ENCODE results near the gene UST. TPM values are rescaled to one million over a fixed set of nuclear protein-coding genes. Genes with fewer than 3 reads are reported as not detected.
A peak's percentile ranks its signal among the peaks of the same experiment; 100 is the strongest.

Gene UST
- total and polyA plus RNA-seq, 7 experiments from 2014 or later = 0.35 to 2.6 (median 0.46) TPM; not detected in 2

DNA sequence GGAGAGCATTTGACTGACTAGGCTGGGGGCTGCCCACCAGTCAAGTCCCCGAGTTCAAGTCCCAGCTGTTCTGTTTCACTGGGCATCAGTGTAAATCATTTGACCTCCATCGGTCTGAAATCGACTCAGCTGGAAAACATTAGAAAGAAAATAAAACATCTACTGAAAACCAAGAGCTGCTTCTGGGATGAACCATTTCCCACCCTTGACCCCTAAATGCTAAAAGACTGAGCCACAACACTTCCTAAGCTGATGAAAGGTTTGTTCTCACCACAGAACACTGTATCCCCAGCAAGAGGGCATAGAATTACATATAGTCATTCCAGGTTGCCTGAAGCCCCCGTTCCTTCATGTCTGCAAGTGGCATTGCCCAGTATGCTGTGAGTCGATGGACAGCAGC is 333.7 kb downstream of the UST start:
- Mint-ChIP-seq H3K4me3 (no peak overlapping the region), H3K36me3 (peaks cover 0 to 30% (median 0%) of the 10 kb centered on the region in 5 donors), H3K27ac (peak overlapping the region in 1 of 9 donors; percentile 18), H3K27me3 (no peaks in the 10 kb centered on the region), H3K4me1 (peaks cover 10 to 86% (median 40%) of the 10 kb centered on the region in 7 donors), H3K9me3 (peaks cover 0 to 2% (median 0%) of the 10 kb centered on the region in 11 donors)
- H3K4me3 ChIP-seq (ENCODE audit: low read length) = no peak overlapping the region
- no peak overlapping the region for H3K27ac ChIP-seq (ENCODE audit: low read depth, low read length)
- CTCF ChIA-PET = interaction anchor here (0.6 to 2.3 kb wide), 9 partner anchors 18 to 436 kb away, joined by 3 to 22 read pairs (median 4); no protein-coding TSS in a partner anchor
- no peak for DNase-seq
- no peaks in the 10 kb centered on the region for H3K36me3 ChIP-seq (ENCODE audit: control insufficient read depth in 2 of 3, insufficient read depth in 3 of 3, low read length in 3 of 3)
- peaks cover 16 to 25% of the 10 kb centered on the region in 2 donors for H3K4me1 ChIP-seq (ENCODE audit: control insufficient read depth in 2 of 2, insufficient read depth in 2 of 2, low read length in 2 of 2)
- ATAC-seq = no peak
- intact Hi-C loops (cut with micrococcal nuclease) = loop anchor here in 1 of 2 donors (5.0 kb wide), 1 partner anchor 287 kb away; no protein-coding TSS in a partner anchor
- no peaks in the 10 kb centered on the region for H3K27me3 ChIP-seq (ENCODE audit: control insufficient read depth in 2 of 2, insufficient read depth in 2 of 2, low read length in 2 of 2)
- POLR2A ChIA-PET = interaction anchor here (0.6 to 0.7 kb wide), 2 partner anchors 56 to 438 kb away, joined by 4 to 5 read pairs; no protein-coding TSS in a partner anchor
- no peaks in the 10 kb centered on the region for H3K9me3 ChIP-seq (ENCODE audit: control insufficient read depth in 2 of 3, low read length in 3 of 3)

DNA sequence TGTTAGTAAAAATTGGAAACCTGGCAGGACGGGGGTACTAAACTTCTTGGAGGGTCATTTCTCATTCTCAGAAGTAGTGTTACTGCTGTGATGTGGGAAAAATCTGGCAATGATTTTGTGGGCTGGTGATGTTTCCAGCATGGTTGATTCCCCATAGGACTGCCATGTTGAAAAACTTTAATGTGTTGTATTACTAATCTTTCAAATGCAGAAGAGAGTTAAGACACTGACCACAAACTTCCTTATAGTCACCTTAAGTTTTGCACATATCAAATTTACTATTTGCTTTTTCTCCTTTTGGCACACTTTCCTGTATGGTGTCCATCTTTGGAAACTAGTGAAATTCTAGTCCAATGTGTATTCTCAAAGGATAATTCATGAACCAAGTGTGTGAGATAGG is 334.5 kb downstream of the UST start:
- H3K27me3 ChIP-seq (ENCODE audit: control insufficient read depth in 2 of 2, insufficient read depth in 2 of 2, low read length in 2 of 2) = no peaks in the 10 kb centered on the region
- H3K36me3 ChIP-seq (ENCODE audit: control insufficient read depth in 2 of 3, insufficient read depth in 3 of 3, low read length in 3 of 3) = no peaks in the 10 kb centered on the region
- CTCF ChIA-PET = interaction anchor here (0.6 to 2.3 kb wide), 5 partner anchors 48 to 435 kb away, joined by 3 to 22 read pairs (median 4); no protein-coding TSS in a partner anchor
- no peaks in the 10 kb centered on the region for H3K9me3 ChIP-seq (ENCODE audit: control insufficient read depth in 2 of 3, low read length in 3 of 3)
- H3K4me3 Mint-ChIP-seq = no peak overlapping the region
- no peaks in the 10 kb centered on the region for H3K27me3 Mint-ChIP-seq
- peaks cover 10 to 86% (median 39%) of the 10 kb centered on the region in 7 donors for H3K4me1 Mint-ChIP-seq
- H3K4me1 ChIP-seq (ENCODE audit: control insufficient read depth in 2 of 2, insufficient read depth in 2 of 2, low read length in 2 of 2) = peaks cover 16 to 25% of the 10 kb centered on the region in 2 donors
- no peak overlapping the region for H3K4me3 ChIP-seq (ENCODE audit: low read length)
- intact Hi-C loops (cut with micrococcal nuclease) = loop anchor here in 1 of 2 donors (5.0 kb wide), 1 partner anchor 286 kb away; no protein-coding TSS in a partner anchor
- POLR2A ChIA-PET = interaction anchor here (0.7 kb wide), 1 partner anchor 437 kb away, joined by 4 read pairs; no protein-coding TSS in a partner anchor
- no peak for ATAC-seq
- peaks cover 0 to 29% (median 0%) of the 10 kb centered on the region in 5 donors for H3K36me3 Mint-ChIP-seq
- peaks cover 0 to 2% (median 0%) of the 10 kb centered on the region in 11 donors for H3K9me3 Mint-ChIP-seq
- no peak for DNase-seq
- H3K27ac Mint-ChIP-seq = peak overlapping the region in 1 of 9 donors; percentile 62
- H3K27ac ChIP-seq (ENCODE audit: low read depth, low read length) = no peak overlapping the region

DNA sequence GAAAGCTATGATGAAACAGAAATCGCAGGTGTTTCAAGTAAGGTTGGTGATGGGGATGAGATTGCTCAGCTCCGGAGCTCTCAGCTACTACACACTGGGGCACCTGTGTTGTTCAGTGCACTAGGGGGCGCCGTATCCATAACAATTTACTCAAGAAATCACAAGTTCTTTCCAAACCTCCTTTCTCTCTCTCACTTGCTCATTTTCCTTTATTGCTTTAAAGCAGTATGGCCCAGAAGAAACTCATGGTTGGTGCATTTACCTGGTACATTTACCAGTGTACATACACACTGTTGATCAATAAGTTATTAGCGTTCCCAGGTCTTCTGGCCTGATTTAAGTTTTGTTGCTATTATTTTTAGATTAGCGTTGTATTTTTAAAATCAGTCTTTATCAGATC is 335.5 kb downstream of the UST start:
- no peaks in the 10 kb centered on the region for H3K27me3 ChIP-seq (ENCODE audit: control insufficient read depth in 2 of 2, insufficient read depth in 2 of 2, low read length in 2 of 2)
- intact Hi-C loops (cut with micrococcal nuclease) = loop anchor here (1.0 to 5.0 kb wide), 13 partner anchors 46 to 435 kb away; partner anchors contain the start of gene TAB2 (in 1 of the 2)
- H3K4me1 ChIP-seq (ENCODE audit: control insufficient read depth in 2 of 2, insufficient read depth in 2 of 2, low read length in 2 of 2) = peaks cover 16 to 25% of the 10 kb centered on the region in 2 donors
- H3K9me3 Mint-ChIP-seq = peaks cover 0 to 2% (median 0%) of the 10 kb centered on the region in 11 donors
- peak overlapping the region in 2 of 10 donors; percentile 18 to 72 for H3K4me3 Mint-ChIP-seq
- no peaks in the 10 kb centered on the region for H3K9me3 ChIP-seq (ENCODE audit: control insufficient read depth in 2 of 3, low read length in 3 of 3)
- DNase-seq (peak; percentile 59 to 84 (median 76)), ATAC-seq (peak; percentile 97)
- no peak overlapping the region for H3K27ac ChIP-seq (ENCODE audit: low read depth, low read length)
- H3K36me3 ChIP-seq (ENCODE audit: control insufficient read depth in 2 of 3, insufficient read depth in 3 of 3, low read length in 3 of 3) = no peaks in the 10 kb centered on the region
- POLR2A ChIA-PET = interaction anchor here (0.6 to 1.9 kb wide), 5 partner anchors 32 to 351 kb away, joined by 3 to 8 read pairs (median 3); no protein-coding TSS in a partner anchor
- H3K27me3 Mint-ChIP-seq = no peaks in the 10 kb centered on the region
- CTCF ChIA-PET = interaction anchor here (0.5 to 2.0 kb wide), 19 partner anchors 9 to 435 kb away, joined by 3 to 55 read pairs (median 3); no protein-coding TSS in a partner anchor
- H3K4me1 Mint-ChIP-seq = peaks cover 10 to 88% (median 39%) of the 10 kb centered on the region in 7 donors
- H3K27ac Mint-ChIP-seq = peak overlapping the region in 5 of 9 donors; percentile 4 to 90 (median 52)
- no peak overlapping the region for H3K4me3 ChIP-seq (ENCODE audit: low read length)
- H3K36me3 Mint-ChIP-seq = peaks cover 0 to 34% (median 0%) of the 10 kb centered on the region in 5 donors

DNA sequence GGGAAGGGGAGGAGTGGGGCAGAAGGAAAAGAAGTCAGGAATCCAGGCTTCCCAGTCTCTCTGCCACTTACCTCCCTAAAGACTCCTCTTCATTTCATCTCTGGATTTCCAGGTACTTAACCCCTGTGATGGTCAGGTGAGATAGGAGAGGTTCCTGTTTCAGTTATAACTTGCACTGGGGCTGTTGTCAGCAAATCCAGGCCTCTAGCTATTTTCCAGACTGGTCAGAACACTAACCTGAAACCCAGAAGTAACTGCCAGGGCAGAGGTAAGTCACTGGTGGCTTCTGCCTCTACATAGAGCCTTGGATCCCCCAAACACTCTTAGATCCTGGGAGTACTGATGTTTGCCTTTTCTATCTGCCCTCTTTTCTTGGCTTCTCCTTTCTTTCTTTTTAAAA is 337.2 kb downstream of the UST start:
- H3K9me3 Mint-ChIP-seq = peaks cover 0 to under 1% (median 0%) of the 10 kb centered on the region in 11 donors
- H3K27me3 ChIP-seq (ENCODE audit: control insufficient read depth in 2 of 2, insufficient read depth in 2 of 2, low read length in 2 of 2) = no peaks in the 10 kb centered on the region
- no peaks in the 10 kb centered on the region for H3K36me3 ChIP-seq (ENCODE audit: control insufficient read depth in 2 of 3, insufficient read depth in 3 of 3, low read length in 3 of 3)
- no peaks in the 10 kb centered on the region for H3K9me3 ChIP-seq (ENCODE audit: control insufficient read depth in 2 of 3, low read length in 3 of 3)
- H3K4me1 ChIP-seq (ENCODE audit: control insufficient read depth in 2 of 2, insufficient read depth in 2 of 2, low read length in 2 of 2) = peaks cover 16 to 25% of the 10 kb centered on the region in 2 donors
- peak overlapping the region in 2 of 10 donors; percentile 15 to 87 for H3K4me3 Mint-ChIP-seq
- no peak for ATAC-seq
- H3K27ac Mint-ChIP-seq = peak overlapping the region in 6 of 9 donors; percentile 17 to 90 (median 48)
- H3K27me3 Mint-ChIP-seq = no peaks in the 10 kb centered on the region
- no peak overlapping the region for H3K27ac ChIP-seq (ENCODE audit: low read depth, low read length)
- DNase-seq = no peak
- peaks cover 0 to 34% (median 0%) of the 10 kb centered on the region in 5 donors for H3K36me3 Mint-ChIP-seq
- intact Hi-C loops (cut with micrococcal nuclease) = loop anchor here in 1 of 2 donors (5.0 kb wide), 1 partner anchor 283 kb away; no protein-coding TSS in a partner anchor
- POLR2A ChIA-PET = interaction anchor here (1.2 to 1.5 kb wide), 2 partner anchors 56 to 197 kb away, joined by 3 read pairs; no protein-coding TSS in a partner anchor
- peaks cover 10 to 86% (median 38%) of the 10 kb centered on the region in 7 donors for H3K4me1 Mint-ChIP-seq
- CTCF ChIA-PET = interaction anchor here (1.4 to 2.8 kb wide), 3 partner anchors 46 to 348 kb away, joined by 3 to 14 read pairs (median 5); no protein-coding TSS in a partner anchor
- H3K4me3 ChIP-seq (ENCODE audit: low read length) = no peak overlapping the region

DNA sequence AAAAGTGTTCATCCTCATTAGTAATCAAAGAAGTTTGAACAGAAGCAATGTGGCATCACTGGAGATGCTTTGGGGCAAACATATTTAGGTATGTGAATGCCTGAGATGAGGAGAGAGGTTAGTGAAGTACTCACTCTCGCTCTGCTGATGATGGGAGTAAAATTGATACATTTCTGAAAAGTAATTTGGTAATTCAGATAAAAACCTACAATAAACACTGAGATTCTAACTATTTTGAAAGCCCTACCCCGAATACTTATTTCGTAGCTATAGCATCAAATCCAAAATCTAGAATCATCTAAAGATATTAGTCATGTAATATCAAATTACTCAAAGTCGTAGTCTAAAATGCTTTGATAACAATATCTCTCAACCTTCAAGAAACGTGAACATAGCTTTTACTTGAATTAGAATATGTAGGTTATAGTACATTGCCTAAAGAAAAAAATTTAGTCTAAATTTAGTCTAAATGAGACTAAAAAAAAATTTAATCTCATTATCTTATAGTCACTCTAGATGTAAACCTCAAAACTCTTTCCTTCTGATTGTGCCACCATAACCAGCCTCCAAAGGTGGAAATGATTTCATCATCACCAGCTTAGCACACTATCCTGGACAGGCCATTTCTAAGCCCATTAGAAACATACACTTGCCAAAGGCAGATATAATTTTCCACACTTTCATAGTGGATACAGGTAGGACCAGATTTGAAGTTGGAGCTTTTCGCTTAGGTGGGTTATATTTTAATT is 338.2 kb downstream of the UST start:
- no peak for DNase-seq
- H3K27me3 Mint-ChIP-seq = no peaks in the 10 kb centered on the region
- peak overlapping the region in 5 of 9 donors; percentile 19 to 90 (median 72) for H3K27ac Mint-ChIP-seq
- Histone ChIP-seq H3K4me1 (ENCODE audit: control insufficient read depth in 2 of 2, insufficient read depth in 2 of 2, low read length in 2 of 2) (peaks cover 16 to 25% of the 10 kb centered on the region in 2 donors), H3K27ac (ENCODE audit: low read depth, low read length) (no peak overlapping the region), H3K36me3 (ENCODE audit: control insufficient read depth in 2 of 3, insufficient read depth in 3 of 3, low read length in 3 of 3) (no peaks in the 10 kb centered on the region), H3K27me3 (ENCODE audit: control insufficient read depth in 2 of 2, insufficient read depth in 2 of 2, low read length in 2 of 2) (no peaks in the 10 kb centered on the region), H3K9me3 (ENCODE audit: control insufficient read depth in 2 of 3, low read length in 3 of 3) (no peaks in the 10 kb centered on the region), H3K4me3 (ENCODE audit: low read length) (no peak overlapping the region)
- ChIA-PET CTCF (interaction anchor here (0.6 to 2.8 kb wide), 8 partner anchors 10 to 545 kb away, joined by 3 to 14 read pairs (median 4); no protein-coding TSS in a partner anchor), POLR2A (interaction anchor here (0.6 to 1.2 kb wide), 5 partner anchors 10 to 461 kb away, joined by 3 to 4 read pairs (median 3); partner anchors contain the start of gene PPIL4)
- no peaks in the 10 kb centered on the region for H3K9me3 Mint-ChIP-seq
- intact Hi-C loops (cut with micrococcal nuclease) = loop anchor here (1.0 to 5.0 kb wide), 4 partner anchors 9 to 282 kb away; no protein-coding TSS in a partner anchor
- ATAC-seq = no peak
- peak overlapping the region in 3 of 10 donors; percentile 15 to 87 (median 25) for H3K4me3 Mint-ChIP-seq
- H3K36me3 Mint-ChIP-seq = peaks cover 0 to 37% (median 0%) of the 10 kb centered on the region in 5 donors
- H3K4me1 Mint-ChIP-seq = peaks cover 10 to 85% (median 38%) of the 10 kb centered on the region in 7 donors

DNA sequence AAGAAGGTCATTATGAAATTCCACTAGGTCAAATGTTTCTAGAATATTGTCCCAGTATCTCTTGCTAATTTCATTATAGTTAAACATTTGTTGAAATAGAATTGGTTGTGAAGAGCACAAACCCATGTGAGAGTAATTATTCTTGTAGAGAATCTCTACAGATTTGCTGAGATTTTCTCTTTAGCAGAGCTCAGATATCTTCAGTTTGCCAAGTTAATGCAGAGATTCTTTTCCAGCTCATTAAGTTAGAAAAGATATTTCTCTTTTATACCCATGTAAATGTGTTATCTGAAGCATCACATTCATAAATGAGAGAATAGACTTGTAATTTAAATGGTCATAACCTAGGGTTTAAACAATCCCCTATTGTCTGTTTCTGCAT is 338.7 kb downstream of the UST start:
- Histone ChIP-seq H3K36me3 (ENCODE audit: control insufficient read depth in 2 of 3, insufficient read depth in 3 of 3, low read length in 3 of 3) (no peaks in the 10 kb centered on the region), H3K27ac (ENCODE audit: low read depth, low read length) (no peak overlapping the region), H3K4me3 (ENCODE audit: low read length) (no peak overlapping the region), H3K4me1 (ENCODE audit: control insufficient read depth in 2 of 2, insufficient read depth in 2 of 2, low read length in 2 of 2) (peaks cover 16 to 27% of the 10 kb centered on the region in 2 donors), H3K9me3 (ENCODE audit: control insufficient read depth in 2 of 3, low read length in 3 of 3) (no peaks in the 10 kb centered on the region), H3K27me3 (ENCODE audit: control insufficient read depth in 2 of 2, insufficient read depth in 2 of 2, low read length in 2 of 2) (no peaks in the 10 kb centered on the region)
- ATAC-seq = no peak
- no peaks in the 10 kb centered on the region for H3K9me3 Mint-ChIP-seq
- H3K27ac Mint-ChIP-seq = peak overlapping the region in 3 of 9 donors; percentile 72 to 90 (median 79)
- peaks cover 15 to 86% (median 41%) of the 10 kb centered on the region in 7 donors for H3K4me1 Mint-ChIP-seq
- peaks cover 0 to 42% (median 0%) of the 10 kb centered on the region in 5 donors for H3K36me3 Mint-ChIP-seq
- DNase-seq = no peak
- intact Hi-C loops (cut with micrococcal nuclease) = loop anchor here (1.0 kb wide), 3 partner anchors 9 to 55 kb away; no protein-coding TSS in a partner anchor
- H3K27me3 Mint-ChIP-seq = no peaks in the 10 kb centered on the region
- H3K4me3 Mint-ChIP-seq = peak overlapping the region in 1 of 10 donors; percentile 87
- CTCF ChIA-PET = interaction anchor here (0.6 to 2.8 kb wide), 7 partner anchors 9 to 544 kb away, joined by 3 to 14 read pairs (median 4); no protein-coding TSS in a partner anchor
- POLR2A ChIA-PET = interaction anchor here (0.6 to 1.0 kb wide), 4 partner anchors 9 to 460 kb away, joined by 3 to 4 read pairs (median 3); partner anchors contain the start of gene PPIL4
